Endometrial microvascular endothelial cells (primary cell): ENCODE results near the gene NTMT1. TPM values are rescaled to one million over a fixed set of nuclear protein-coding genes. Genes with fewer than 3 reads are reported as not detected.

Source experiments
- in situ Hi-C: cut with HindIII; loops from 2 replicates; pipeline ENCODE4 v1.10.0; 2017; ENCODE audit warnings: low sequenced_read_pairs, low pct_unique_long_range_greater_than_20kb; ENCODE audit errors: inconsistent ontology term
- total RNA-seq: library from RNA; depleted of rRNA; stranded (reverse); fragments of >200 nt; gene quantifications from one replicate; pipeline ENCODE4 v1.2.3, GENCODE V29; 2015; ENCODE audit errors: inconsistent ontology term

The NTMT1 gene
- total RNA-seq, 1 donor from 2014 or later, result 64.0 TPM

DNA sequence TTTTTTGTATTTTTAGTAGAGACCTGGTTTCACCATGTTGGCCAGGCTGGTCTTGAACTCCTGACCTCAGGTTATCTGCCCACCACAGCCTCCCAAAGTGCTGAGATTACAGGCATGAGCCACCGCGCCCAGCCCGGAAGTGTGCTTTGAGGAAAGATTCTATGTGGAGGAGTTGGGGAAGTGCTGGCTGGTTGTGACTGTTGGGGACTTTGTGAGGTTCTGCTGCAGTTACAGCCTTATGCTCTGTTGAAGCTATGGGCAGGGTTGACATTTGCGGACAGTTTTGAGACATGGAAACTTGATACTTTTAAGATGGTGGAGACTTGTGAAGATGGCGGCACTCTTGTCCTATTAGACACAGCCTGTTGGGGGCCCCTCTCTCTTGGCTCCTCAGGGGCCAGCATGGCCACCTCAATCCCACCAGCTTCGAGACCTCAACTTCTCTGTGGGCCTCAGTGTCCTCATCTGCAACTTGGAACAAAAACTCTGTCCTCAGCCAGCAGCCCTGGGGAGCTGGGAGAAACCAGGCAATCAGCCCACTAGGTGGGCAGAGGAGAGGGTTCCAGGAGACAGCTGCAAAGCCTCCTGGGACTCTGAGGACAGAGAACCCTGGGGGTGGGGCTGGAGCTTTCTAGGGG is 29.9 kb upstream of the NTMT1 start:
- in situ Hi-C loops, result no loop called here

DNA sequence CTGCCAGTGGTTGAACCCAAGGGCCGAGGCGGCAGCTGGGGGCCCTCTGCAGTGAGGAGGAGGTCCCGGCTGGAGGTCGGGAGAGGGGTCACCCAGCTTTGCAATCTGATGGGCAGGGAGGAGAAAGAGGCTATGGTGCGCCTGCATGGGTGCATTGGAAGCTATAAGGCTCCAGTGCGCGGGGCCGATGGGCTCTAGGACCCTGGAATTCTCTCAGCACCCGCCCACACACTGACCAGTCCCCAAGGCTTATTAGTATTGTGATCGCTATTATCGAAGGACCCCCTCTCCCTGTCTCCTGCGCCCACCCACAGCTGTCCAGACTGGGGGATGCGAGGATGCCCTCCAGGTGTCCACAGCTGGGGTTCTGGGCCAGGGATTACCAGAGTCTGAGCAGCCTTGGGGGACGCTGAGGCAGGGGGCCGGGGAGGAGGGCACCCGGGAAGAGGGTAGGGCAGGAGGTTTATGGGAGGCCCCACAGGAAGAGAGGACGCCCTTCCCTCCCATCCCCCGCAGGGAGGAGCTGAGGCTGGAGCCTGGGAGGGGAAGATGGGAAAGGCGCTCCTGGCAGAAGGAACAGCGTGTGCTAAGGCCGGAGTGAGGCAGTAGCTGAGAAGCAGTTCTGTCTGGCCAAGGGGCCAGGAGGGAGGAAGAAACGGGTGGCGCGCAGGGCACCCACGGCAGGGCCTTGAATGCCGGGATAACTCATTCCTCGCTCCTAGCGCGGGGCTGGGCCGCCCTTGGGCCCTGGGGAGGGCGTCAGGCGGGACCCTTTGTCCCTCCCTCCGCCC is 29.2 kb upstream of the NTMT1 start:
- in situ Hi-C loops, result no loop called here

DNA sequence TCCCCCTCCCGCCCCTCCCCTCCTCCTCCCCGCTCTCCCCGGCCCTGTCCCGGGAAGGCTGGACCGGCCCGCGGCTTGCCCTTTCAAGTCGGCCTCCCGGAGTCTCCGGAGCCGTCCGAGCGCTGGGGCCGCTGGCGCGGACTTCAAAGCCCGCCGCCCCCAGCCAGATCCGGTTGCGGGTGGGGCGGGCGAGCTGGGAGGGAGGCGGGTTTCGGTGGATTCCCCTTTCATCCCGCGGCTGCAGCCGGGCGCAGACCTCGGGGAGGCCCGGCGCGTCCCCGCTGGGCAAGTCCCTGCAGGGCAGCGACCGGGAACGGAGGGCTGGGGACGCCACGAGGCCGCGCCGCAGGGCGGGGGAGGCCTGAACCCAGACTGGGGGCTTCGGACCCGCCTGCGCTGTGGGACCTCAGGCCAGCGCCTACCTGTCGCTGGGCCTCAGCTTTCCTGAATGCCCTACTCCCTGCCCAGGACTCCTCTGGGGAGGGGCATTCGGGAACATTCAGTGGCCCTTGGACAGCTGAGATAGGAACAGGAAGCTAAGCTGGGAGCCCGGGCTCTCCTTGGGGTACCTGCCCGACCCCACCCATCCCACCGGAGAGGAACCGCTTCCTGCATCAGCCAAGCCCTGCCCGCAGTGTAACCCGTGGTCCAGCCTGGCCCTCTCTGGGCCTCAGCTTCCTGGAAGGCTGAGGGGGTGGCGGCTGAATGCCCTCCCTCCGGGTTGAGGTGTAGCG is 28.4 kb upstream of the NTMT1 start:
- in situ Hi-C loops, result no loop called here

DNA sequence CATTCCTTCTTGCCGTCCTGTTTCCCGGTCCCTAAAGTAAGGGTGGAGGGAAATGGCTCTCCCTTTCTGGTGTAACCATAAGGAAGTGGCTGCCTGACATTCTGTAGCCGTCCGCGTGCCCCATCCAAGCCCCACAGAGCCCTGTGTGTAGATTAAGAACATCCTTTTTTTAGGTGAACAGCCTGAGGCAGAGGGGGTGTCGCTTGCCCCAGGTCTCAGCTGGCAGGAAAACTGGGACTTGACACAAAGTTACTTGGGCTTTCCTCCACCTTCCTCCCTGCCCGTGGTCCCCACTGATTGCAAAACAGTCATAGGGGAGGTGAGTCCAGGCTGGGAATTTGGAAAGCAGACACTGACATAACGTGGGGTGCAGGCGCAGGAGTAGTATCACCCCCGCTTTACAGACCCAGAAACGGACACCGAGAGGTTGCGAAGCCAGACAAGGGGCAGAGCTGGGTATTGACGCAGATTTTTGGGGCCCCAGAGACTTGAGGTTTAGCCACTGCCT is 27.8 kb upstream of the NTMT1 start:
- in situ Hi-C loops, result no loop called here

DNA sequence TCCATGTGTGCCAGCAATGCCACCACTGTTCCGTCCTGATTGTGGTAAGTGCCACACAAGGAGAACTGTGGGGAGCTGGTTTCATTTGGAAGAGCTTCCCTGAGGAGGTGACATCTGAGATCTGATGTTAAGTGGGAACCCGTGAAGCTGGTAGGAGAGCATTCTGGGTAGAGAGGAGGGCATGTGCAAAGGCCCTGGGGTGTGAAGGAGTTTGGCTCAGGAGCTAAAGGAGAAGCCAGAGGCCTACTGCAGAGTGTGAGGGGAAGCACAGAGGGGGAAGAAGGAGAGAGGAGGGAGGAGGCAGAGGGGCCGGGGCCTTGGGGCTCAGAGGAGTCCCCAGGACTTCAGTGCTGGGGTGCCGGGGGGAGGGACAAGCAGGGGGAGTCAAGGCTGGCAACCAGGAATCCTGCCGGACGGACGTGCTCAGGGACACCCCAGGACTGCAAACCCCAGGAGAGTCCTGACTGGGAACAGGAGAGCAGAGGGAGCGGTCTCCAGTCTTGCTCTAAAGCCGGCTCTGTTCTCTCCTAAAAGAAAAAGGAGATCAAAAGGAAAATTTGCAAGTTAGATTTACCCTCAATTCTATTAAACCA is 24.8 kb upstream of the NTMT1 start:
- in situ Hi-C loops, result no loop called here

DNA sequence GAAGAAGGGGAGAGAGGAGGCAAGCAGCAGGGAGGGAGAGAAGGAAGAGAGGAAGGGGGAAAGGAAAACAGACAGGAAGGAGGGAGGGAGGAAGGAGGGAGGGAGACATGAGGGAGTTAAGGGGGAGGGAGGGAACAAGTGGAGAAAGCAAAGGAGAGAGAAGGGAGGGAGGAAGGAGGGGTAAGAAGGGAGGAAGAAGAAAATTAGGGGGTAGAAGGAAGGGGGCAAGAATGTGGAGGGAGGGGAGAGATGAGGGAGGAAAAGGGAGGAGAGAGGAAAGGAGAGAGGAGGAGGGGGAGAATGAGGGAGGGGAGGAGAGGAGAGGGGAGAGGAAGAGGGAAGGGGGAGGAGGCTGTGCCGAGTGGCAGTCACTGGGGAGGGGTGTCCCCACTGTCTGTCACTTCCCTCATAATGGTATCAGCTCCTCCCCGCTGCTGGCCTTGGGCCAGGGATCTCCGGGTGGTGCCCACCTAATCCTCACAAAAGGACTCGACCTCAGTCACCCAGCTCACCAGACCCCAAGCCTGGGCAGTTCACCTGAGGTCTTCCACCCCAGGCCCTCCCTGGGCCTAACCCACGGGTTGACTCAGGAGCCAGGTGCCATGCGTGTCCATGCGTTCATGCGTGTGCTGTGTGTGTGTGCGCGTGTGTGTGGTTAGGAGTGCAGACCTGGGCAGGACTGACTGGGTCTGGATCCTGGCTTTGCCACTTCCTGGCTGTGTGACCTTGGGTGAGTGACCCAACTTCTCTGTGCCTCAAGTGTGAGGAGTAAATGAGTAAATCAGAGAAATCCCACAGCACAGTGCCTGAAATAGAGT is 23.2 kb upstream of the NTMT1 start:
- in situ Hi-C loops, result no loop called here

DNA sequence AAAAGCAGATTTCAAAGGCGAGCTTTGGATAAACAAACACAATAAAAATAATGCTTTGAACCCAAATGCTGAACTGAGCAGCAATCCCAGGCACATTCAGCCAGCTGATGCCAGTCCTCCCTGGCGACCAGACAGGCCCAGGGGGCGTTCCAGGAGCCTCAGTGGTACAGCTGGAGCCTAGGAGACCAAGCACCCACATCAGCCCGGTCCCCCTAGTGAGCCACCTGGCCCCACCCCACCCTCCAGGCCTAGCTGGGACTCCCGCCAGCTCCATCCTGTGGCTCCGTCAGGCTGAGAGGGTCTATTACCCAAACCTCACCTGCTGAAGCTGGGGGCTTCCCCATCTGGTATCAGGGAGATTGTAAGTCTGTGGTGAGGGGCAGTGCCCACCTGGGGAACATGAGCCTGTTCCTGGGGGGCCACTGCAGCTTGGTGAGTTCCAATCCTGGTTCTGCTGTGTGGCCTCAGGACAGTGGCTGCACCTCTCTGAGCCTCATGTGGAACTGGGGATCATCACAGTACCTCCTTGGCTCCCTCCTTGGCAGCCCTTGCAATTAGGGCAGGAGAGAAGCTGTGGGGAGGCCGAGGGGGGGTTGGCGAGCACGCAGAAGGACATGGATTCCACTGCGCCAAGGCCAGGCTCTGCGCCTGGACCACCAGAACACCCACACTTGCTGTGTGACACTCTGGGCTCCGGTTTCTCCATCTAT is 21.8 kb upstream of the NTMT1 start:
- in situ Hi-C loops, result no loop called here

DNA sequence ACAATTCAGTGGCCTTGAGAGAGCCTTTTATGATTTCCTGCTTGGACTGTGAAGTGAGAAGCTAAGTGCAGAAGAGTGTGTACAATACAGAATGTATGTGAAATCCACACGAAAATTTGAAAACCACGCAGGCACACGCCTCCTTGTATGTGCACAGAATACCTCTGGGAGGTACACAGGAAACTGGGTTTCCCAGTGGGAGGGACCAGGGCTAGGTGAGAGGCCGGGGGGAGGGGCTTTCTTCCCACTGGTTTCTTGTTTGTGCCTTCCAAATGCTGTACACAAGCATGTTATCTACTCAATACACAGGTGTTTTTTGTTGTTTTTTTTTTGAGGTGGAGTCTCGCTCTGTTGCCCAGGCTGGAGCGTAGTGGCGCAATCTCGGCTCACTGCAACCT is 21.2 kb upstream of the NTMT1 start:
- in situ Hi-C loops, result no loop called here

DNA sequence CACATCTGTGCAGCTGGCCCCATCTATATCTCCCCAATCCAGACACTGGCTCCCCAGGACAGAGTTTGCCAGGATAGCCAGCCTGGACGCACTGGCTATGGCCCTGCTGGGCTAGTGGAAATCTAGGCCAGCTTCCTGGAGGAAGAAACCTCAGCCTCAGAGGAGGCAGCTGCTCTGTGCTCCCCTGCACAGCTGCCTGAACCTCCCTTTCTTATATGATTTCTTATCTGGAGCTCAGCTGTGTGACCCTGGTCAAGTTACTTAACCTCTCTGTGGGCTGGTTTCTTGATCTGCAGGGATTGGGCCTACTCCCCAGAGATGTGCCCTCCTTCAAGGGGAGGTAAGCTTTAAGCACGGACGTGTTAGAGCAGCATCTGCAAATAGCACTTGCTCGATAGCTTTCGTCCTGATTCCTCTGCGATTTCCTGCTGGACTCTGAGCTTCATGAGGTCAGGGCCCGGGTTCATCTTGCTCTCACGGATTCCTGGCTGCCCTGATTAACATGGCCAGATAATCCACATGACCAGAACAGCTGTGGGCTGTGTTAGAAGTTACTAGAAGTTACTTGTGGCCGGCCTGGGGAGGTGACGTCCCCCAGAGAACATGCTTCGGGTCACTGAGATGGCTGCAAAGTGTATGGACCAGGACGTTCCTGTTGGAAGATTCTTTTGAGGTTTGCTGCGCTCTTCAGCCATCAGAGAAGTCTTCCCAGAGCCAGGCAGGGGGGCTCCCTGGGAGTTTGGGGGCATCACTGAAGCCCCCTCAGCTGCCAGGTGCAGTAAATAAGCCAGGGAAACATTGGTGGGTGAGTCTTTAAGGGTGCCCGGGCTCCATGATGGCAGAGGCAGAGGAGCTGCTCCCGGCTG is 19.6 kb upstream of the NTMT1 start:
- in situ Hi-C loops, result no loop called here

DNA sequence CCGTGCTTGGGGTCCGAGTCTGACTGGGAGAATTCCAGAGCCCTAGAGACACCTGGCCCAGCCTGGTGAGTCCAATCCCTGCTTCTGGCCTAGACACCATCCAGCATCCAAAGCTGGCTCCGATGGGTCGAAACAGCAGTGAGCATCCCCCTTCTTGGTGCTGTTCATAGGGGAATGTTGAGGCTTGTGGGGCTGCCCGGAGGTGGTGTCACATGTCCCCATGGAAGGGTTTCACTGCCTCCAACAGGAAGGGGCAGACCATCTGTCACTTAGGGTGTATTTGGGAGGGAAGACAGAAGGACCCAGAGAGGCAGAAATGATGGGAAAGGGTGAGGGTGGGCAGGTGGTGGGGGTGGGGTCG is 19.0 kb upstream of the NTMT1 start:
- in situ Hi-C loops, result no loop called here

DNA sequence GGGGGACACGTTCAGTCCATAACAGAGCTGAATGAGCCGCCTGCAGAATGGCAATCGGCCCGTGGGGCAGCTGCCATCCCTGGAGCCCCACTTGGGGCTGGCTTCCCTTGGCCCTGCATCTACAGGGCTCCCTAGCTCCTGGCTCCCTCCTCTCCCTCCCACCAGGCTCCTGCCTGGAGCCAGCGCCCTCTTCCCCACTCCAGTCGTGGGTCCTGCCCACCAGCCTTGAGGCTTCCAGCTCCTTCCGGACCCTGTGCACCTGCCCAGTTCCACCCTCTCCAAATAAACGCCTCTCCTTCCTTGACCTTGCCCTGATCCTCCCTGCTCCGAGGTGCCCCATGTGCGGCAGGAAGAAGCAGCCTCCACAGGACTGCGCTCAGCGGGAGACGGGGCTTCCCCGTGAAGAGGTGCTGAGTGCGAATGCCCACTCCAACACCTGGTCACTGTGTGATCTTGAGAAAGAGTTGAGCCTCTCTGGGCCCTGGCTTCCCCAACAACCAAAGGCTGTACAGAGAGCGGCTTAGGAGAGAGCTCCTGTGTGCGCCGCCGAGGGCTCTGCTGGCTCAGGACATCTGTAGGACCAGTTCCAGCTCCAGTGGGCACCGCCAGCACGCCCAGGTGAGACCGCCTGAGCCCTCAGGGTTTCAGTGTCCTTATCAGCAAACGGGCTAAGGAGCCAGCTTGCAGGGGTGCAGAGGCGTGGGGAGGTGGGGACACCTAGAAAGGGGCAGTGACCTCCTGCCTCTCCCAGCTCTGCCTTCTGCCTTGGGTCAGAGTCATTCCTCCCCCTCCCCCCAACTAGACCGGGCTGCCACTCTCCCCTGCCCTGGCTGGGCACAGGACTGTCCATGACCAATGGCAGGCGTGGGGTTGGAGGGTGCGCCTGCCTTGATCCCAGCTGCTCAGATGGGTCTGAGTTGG is 17.1 kb upstream of the NTMT1 start:
- in situ Hi-C loops, result no loop called here

DNA sequence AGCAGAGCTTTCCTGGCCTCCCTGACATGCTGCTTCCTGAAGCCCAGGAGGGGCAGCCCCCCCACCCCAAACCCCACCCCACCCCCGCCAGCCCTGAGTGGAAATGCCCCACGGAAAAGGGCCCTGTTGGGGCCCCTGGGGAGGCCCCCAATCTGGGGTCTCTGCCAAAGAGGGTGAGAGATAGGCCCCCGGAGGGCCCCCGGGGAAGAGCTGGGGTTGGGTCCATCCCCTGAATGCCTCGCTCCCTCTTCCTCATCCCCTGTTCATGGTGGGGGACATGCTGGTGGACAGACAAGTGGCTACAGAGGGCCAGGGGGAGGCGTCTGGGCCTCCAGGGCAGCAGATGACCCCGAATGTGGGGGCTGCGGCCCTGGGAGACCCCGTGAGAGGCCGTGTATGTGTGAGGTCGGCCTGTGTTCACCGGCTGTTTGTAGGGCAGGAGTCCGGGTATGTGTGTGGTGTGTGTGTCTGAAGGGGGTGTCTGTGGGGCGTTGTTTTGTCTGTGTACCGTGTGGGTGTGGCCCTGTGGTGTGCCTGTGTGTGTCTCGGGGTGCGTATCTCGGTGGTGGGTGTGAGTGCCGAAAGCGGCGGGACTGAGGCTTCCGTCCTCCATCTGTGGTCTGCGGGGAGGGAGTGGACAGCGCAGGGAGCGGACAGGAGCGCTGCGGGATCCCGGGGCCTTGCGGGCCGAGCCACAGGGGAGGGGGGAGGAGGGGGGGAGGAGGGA is 16.3 kb upstream of the NTMT1 start:
- in situ Hi-C loops, result no loop called here

DNA sequence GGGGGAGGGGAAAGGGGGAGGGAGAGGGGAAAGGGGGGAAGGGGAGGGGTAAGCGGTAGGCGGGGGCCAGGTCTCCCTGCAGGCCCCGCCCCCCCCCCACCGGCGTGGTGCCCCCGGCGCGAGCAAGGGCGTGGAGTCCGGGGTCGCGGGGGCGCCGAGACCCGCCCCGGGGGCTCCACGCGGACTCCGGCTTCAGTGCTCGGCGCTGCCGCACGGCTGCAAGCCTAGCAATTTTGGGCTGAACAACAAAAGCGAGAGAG is 15.8 kb upstream of the NTMT1 start:
- in situ Hi-C loops, result no loop called here

DNA sequence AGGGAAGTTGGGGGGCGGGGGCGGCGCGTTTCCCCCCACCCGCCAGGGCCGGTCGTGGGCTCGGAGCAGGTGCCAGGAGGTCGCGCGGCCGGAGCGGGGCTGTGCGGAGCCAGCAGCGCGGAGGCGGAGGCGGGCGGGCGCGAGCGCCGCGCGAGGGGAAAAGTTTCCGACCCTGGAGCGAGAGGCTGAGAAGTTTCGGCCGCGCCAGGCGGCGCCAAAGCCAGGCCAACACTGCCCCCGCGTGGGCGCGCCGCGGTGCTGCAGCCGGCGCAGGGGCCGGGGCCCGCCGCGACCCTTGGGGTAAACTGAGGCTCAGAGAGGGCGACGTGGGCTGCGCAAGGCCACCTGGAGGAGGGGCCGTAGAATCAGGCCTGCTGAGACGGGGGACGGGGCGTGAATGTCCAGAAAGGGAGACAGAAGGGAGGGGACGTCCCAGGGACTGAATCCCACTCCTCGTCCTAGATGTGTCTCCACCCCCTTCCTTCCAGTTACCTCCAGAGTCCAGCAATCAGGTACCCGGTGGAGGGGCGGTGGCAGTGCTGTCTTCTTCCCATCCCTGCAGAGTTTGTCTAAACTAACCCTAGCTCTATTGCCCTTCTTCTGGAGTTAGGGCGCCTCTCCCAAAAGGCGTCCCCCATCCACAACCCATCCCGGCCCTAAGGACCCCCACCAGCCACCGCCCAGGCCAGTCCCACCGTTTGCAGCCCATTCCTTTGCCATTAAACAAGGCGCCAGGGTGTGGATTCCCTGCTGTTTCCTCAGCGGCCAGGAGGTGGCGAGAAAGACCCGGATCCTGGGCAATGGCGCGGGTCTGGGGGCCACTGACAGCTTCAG is 15.3 kb upstream of the NTMT1 start:
- in situ Hi-C loops, result no loop called here

DNA sequence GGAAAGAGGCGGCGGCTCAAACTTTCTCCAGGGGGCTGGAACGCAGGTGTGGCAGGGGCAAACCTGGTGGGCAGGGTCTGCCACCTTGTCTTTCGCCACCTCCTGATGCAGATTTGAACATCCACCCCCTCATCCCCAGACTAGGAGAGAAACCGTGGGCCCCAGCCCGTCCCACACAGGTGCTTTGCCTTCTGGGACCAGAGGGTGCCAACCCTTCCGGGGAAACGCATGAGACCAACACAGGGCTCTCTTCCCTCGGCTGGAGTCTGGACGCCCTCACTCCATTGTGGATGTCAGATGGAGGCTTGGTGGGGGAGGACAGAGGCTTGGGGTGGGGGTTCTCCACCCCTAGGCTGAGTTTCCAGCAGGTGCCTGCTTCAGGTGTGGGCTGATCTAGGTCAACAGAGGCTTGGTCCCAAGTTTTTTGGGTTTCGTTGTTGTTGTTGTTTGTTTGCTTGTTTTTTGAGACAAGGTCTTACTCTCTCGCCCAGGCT is 14.6 kb upstream of the NTMT1 start:
- in situ Hi-C loops, result no loop called here
